Cerebellar cortex (tissue), 1 donor: ENCODE data around the gene RPL29.

Experiments used
- DNase-seq: peaks from one replicate; pipeline ENCODE4 v3.0.0-alpha.2; 2015; ENCODE audit warnings: low spot score

The RPL29 gene

GRCh38 chr3:51982352-51982837 is 13.3 kb downstream of the RPL29 start:
- DNase-seq, result peak; percentile 46

DNA sequence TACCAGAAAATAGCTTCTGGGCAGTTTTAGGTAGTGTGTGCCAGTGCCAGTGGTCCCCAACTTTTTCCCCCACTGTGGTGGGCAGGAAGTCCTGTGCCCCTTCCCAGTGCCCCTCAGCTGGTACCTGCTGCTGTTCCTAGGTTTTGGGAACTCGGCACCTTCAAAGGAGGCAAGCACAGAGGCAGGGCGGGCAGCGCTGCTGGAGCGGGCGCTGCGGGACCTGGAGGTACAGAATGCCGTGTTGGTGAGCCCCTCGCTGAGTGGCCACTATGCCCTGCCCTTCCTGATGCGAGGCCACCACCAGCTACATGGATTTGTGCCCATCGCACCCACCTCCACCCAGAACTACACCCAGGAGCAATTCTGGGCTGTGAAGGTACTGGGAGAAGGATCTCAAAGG is 15.4 kb downstream of the RPL29 start:
- no peak for DNase-seq

DNA sequence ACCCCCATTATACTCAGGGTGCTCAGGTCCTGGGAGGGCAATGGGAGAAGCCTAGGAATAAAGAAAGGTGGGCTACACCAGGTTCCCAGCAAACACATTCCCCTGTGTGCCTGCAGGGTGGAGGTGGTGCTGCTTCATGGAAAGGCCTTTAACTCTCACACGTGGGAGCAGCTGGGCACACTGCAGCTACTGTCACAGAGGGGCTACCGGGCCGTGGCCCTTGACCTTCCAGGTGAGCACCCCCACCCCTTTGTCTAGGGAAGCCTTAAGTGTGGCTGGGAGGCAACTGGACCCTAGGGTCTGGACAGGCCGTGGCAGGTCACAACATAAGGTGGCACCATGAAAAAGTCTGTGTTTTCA is 17.6 kb downstream of the RPL29 start:
- no peak for DNase-seq

DNA sequence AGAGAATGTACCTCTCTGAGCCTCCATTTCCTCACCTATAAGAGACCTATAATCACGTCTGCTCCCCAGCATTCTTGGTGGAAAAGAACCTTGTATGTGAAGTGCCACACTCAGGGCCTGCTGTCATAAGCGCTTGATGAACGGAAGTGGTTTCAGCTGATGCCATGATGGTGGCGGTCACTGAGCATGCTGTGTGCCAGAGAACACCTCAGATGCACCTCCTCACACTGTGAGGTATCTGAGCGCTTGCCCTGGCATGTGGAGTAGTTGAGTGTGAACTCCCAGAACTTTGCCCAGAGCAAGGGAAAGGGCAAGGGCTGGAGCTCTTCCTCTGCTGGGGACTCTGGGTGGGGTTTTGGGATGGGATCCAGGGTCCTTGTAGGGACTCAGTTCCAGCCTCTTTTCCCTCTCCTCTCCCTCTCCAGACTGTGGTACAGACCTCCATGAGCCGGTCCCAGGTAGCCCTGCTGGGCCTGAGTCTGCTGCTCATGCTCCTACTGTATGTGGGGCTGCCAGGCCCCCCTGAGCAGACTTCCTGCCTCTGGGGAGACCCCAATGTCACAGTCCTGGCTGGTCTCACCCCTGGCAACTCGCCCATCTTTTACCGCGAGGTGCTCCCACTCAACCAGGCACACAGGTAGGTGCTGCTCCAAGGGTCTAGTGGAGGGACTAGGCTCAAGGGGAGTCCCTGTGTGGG is 18.1 kb downstream of the RPL29 start:
- no peak for DNase-seq

- DNase-seq, result peak; percentile 93
Observed at GRCh38 chr3:51975852-51976549, 19.7 kb downstream of the RPL29 start.

DNA sequence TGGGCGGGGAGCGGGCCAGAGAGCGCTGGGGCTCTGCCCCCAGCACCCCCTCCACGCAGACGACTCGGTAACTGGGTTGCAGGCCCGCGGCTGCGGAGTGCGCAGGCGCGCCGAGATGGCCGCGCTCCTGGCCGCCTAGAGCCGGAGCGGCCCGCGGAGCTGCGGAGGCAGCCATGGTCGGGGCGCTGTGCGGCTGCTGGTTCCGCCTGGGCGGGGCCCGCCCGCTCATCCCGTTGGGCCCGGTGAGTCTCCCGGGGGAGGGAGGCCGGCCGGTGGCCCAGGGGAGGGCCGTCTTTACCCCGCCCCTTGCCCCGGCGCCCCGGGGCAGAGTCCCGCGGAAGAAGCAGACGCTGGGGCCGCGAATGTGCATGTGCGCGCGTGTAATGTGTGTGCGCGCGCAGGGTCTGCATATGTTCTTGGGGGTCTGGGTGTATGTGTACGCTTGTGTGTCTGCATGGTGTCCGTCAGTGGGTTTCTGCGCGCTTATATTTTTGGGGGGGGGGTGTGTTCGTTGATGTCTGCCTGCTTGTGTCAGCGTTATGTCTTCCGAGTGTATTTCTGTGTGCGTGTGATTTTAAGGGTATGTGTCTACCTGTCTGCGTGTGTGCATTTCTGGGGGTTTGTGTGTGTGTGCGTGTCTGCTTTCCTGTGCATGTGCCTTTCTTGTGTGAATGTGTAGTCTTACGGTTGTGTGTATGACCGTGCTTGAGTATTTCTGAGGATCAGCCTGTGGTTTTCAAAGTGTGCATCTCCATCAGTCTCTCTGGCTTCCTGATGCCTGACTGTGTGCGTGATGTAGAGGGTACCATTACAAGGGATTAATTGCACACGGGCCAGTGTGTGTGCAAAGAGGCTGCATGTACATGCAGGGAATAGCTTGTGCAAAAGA is 20.5 kb downstream of the RPL29 start, which contains the start of gene ABHD14A:
Gene ABHD14A, plus strand, starts transcription at position 102 of the 889 bp plus-strand sequence. Its CDS starts 72 bp downstream, at position 174.
- DNase-seq, result peak; percentile 78

- DNase-seq, result no peak
Observed at GRCh38 chr3:51974277-51974962, 21.3 kb downstream of the RPL29 start.

- DNase-seq, result no peak
Observed at GRCh38 chr3:51971350-51971749, 24.3 kb downstream of the RPL29 start.

DNA sequence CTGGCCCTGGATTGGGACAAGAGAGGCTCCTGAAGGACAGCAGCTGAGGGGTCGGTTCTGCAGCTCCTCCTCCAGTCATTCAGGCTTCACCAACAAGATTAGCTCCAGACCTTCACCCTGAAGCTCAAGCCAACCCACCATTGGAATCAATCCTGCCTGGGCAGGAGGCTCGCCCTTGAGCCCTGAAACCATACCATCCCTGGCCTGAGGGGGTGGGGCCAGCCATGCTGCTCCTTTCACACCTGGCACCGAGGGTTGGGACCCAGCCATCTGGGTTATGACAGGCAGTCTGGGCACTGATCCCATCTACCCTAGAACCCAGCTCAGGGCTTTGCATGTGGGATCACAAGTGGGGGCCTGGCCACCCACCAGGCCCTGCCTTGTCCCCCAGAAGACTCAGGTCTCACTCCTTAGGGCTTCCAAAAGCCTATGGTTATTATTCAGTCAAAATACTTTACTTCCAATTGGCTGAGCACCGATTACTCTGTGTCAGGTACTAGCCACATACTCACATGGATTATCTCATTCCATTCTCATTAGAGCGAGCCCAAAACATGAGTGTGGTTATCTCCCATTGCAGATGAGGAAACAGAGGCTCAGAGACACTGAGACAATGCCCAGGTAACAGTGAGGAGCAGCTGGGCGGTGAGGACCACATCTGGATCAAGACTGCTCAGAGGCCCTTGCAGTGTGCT is 24.9 kb downstream of the RPL29 start:
- peak; percentile 76 for DNase-seq

DNA sequence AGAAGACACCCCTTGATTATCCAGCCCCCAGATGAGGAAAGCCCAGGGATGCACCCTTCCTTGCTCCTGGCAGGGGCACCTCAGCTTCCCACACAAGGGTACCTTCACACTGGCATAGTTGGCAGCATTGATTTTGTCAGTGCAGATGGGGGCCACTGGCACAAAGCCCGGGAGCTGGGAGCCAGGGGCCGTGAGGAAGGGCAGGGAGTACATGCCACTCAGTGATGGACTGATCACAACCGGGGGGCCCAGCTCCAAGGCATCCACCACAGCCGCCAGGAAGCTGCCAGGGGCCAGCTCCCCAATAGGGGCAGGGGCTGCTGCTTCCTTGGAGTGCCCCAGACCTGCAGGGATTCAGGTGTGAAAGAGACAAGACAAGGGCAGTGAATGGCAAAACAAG is 25.9 kb downstream of the RPL29 start:
- DNase-seq, result no peak

GRCh38 chr3:51968883-51969678 is 26.6 kb downstream of the RPL29 start:
- DNase-seq, result no peak

DNA sequence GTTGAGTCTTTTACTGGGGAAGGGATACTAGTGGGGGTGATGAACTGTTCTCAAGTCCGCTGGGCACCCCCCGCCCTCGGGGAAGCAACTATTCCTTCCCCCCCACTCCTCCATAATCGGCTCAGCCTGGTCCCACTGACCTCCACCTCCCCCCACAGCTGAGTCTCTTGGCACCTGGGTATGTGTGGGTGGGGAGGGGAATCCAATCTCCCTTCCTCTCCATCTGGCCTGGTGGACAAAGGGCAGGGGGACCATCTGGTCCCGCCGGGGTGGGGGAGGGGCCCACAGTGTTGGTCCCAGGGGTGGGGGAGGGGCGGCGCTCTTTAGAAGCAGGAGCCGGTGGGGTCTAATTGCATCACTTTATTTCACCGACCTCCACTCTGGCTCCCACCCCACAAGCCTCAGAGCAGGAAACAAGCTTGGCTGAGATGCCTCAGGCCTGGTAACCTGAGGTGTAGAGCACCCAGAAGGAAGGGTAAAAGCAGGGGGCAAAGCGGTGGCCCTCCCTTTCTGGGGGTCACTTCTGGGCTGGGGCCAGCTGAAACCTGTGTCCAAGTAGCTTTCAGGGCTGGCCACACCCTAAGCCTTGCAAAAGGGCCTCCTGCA is 27.4 kb downstream of the RPL29 start:
- DNase-seq, result peak; percentile 77

DNA sequence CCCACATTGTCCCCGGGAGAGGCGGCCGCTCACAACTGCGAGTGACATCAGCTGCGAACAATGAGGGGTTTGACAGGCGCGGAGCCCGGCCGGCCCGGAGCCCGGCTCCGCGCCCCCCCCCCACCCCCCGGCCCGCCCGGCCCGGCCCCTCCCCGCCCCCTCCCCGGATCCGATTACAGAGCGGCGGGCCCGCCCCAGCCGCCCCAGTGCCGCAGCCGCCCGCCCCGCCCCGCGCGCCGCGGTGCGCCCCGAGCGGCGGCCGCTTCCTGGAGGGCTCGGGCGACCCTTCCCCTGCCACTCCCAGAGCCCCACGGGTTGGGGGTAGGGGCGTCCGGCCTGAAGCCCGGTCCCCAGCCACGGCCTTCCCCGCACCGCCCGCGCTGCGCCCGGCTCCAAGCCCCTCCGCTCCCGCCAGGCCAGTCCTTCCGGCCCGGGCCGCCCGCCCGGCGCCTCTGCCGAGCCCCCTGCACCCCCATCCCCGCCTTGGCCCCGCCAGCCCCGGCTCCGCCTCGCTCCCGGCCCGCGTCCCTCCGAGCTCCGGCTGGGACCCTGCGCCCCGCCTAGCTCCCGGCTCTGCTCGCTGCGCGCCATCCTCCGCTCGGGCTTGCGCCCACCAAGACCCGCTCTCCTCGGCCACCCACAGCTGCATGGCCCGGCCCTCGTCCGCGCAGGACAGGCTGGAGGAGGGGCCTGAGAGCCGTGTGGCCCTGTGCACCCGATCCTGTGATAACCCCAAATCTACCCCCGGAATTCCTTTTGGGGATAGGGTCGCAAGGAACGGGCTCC is 28.1 kb downstream of the RPL29 start, which contains the start of gene PCBP4:
Gene PCBP4, minus strand, starts transcription at position 71 of the 786 bp plus-strand sequence. CDS start 6,214 bp downstream, outside the sequence.
- no peak for DNase-seq

- no peak for DNase-seq
Observed at GRCh38 chr3:51966922-51967383, 28.7 kb downstream of the RPL29 start.

DNA sequence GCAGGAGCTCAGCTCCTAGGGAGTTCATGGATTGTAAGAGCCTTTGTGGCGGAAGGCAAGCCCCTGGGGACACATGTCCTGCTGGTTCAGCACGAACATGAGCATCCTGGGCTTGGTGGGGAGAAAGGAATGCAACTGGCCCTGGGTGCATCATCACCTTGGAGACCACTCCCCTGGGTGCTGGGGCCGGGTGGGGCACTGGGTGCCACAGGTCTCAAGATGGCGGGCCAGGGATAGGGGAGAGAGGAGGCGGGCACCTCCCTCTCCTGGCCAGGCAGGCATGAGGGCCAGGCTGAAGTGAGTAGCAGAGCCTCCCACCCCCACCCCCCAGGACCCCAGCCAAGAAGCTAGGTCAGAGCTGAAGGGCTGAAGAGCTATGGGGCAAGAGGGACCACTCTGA is 29.2 kb downstream of the RPL29 start:
- no peak for DNase-seq

DNA sequence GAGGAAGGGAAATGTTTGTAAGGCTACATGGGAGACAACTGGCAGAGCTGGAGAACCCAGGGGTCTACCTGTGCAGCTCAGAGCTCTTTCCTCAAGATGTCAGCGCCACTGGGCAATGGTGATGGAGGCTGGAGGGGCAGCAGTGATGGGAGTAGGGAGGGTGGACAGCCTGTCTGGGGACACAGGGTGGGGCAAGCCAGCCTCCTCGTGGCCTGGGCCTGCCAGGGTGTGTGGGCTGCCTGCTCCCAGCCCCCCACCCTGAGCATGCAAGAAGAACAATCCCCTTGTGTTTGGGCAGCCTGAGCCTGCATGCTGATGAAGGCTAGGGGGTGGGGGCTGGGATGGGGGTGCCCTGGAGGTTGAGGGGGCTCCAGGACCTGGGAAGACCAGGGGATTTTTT is 29.7 kb downstream of the RPL29 start:
- no peak for DNase-seq

DNA sequence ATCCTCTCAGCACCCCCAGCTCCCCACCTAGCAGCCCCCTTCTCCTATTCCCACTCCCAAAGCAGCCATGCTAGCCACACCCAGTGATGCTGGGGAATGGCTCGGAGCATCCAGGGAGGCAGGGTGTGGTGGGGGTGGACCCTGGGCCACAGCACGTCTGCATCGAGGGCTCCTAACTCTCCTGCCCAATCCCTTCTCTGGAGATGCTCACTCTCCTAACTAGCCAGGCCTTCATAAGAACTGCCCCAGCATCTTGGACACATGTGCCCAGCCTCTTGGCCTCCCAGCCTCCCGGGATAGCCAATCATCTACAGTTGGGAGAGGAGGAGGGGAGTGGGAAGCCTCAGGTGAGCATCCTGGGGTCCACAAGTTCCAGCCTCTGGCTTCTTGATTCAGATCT is 31.2 kb downstream of the RPL29 start:
- no peak for DNase-seq

- no peak for DNase-seq
Observed at GRCh38 chr3:51963951-51964451, 31.7 kb downstream of the RPL29 start.
